Stimulated activated CD8-positive, alpha-beta memory T cell treated with anti-CD3 and anti-CD28 coated beads, Interleukin-4, amount 100 ng/mL, for 1 hour (primary cell): Measurements from ENCODE around the gene DDI1.

Experiments used
- DNase-seq, 2 donors: peaks; one replicate each; pipeline ENCODE4 v3.0.0-alpha.2; 2020; ENCODE audit warnings: low read depth in 2 of 2, low spot score in 1 of 2

The DDI1 gene

DNA sequence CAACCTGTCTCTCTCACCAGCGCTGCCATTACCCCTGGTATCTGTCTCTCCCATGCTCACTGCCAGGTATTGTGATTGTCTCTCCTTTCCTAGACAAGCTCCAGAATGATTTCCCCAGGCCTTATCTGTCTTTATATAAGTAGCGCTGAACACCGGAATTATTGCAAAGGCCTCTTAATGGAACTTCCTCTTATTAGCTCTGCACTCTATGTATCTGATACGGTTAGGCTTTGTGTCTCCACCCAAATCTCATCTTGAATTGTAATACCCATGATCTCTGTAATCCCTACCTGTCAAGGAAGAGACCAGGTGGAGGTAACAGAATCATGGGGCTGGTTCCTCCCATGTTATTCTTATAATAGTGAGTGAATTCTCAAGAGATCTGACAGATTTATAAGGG is 39.3 kb downstream of the DDI1 start:
- no peak for DNase-seq

- DNase-seq: no peak
These were observed 40.0 kb downstream of the DDI1 start for GRCh38 chr11:104076455-104076854.

DNA sequence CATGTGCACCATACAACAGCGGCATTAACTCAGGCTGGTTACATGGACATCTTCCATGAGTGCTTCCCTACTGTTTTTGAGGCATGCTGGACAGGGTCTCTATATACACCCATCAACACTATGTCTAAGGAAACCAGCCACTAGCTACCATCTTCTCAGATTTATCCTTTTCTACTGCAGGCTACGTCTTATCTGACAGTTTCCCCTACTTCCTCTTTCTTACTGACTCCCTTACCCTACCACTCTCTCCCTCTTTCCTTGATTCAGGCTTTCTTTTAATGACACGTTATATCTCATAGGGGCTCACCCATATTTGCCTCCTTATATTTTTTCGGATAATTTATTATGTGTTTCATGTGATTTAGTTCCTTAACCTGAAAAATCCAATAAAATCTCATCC is 41.8 kb downstream of the DDI1 start:
- no peak for DNase-seq

- no peak for DNase-seq
These were observed 42.6 kb downstream of the DDI1 start for GRCh38 chr11:104078995-104079394.

GRCh38 chr11:104086621-104087020 is 50.2 kb downstream of the DDI1 start:
- DNase-seq: no peak
